ENCODE data around the gene SCYL3.

- no peak for TF ChIP-seq POLR2A (IDR thresholded peaks at IDR 0.05)
- TF ChIP-seq CTCF (IDR thresholded peaks at IDR 0.05), result no peak
These were observed 2.2 kb downstream of the SCYL3 start for GRCh38 chr1:169891539-169891885.
